Ascending aorta (tissue), 2 donors: ENCODE measurements around the gene MAB21L4. TPM values are rescaled to one million over a fixed set of nuclear protein-coding genes. Genes with fewer than 3 reads are reported as not detected.
A peak's percentile ranks its signal among the peaks of the same experiment; 100 is the strongest.

ENCODE experiments used
- DNase-seq, 2 donors: peaks; one replicate each; pipeline ENCODE4 v3.0.0-alpha.2; 2019; ENCODE audit warnings: low spot score in 2 of 2
- H3K27ac ChIP-seq, 2 donors: fragments of 200-600 bp; sonication (generic); one replicate each; pipeline ENCODE4 v1.5.1; 2016 to 2017; ENCODE audit warnings: mild to moderate bottlenecking in 1 of 2
- H3K27me3 ChIP-seq: fragments of 200-600 bp; sonication (generic); one replicate; pipeline ENCODE4 v1.5.1; 2017
- H3K36me3 ChIP-seq, 2 donors: fragments of 200-600 bp; sonication (generic); one replicate each; pipeline ENCODE4 v1.5.1; 2016
- H3K4me1 ChIP-seq, 2 donors: fragments of 200-600 bp; sonication (generic); one replicate each; pipeline ENCODE4 v1.5.1; 2016 to 2017; ENCODE audit warnings: mild to moderate bottlenecking in 1 of 2
- H3K4me3 ChIP-seq, 2 donors: fragments of 200-600 bp; sonication (generic); one replicate each; pipeline ENCODE4 v1.5.1; 2016 to 2017; ENCODE audit warnings: mild to moderate bottlenecking in 1 of 2
- H3K9me3 ChIP-seq, 2 donors: fragments of 200-600 bp; sonication (generic); one replicate each; pipeline ENCODE4 v1.5.1; 2016
- intact Hi-C: fragments of 100-400 bp; cut with DNase I; formaldehyde crosslinking; loops from one replicate; pipeline ENCODE4 v1.15.1; 2023
- total RNA-seq: library from RNA; depleted of rRNA; stranded (reverse); fragments of >200 nt; gene quantifications from one replicate; pipeline ENCODE4 v1.1.0, GENCODE V29; 2016
- TF ChIP-seq, protein P1 (sequence below), 3 experiments: fragments of 200-600 bp in 2 of 3; fragments of 450-650 bp in 1 of 3; sonication (generic) in 2 of 3; IDR thresholded peaks; one replicate each; pipeline ENCODE4 v1.5.1; 2016 to 2019; ENCODE audit warnings: antibody characterized with exemption in 3 of 3, mild to moderate bottlenecking in 1 of 3, moderate library complexity in 1 of 3

MAB21L4 gene
- total RNA-seq, 1 donor from 2014 or later: not detected

DNA sequence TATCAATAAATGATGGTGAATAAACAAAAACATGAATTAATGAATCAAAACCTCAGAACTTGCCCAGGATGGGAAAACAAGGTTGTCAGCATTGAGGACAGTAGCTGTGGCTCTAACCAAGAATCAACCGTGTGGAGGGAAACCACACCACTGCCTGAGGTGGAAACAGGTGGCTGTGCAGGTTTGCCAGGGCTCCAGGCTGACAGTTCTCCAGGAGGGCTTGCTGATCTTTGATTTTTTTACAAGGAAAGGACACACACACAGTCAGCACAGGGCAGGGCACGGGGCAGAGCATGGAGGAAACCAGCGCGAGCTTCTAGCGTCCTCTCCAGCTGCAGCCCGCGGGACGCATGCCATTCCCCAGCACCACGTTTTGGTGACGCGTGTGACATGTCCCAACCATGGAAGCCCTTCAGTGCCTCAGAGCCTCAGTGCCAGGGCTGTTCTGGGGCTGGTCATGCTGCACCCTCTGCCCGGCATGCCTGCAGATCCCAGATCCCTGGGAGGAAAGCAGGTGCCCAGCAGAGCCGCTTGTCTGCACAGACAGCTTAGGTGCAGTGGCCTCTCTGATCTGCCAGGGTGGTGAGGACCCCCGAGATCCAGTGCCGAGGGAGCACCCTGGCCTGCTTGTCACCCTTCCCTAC lies 43.2 kb downstream of the MAB21L4 start:
- TF ChIP-seq, protein P1, sequence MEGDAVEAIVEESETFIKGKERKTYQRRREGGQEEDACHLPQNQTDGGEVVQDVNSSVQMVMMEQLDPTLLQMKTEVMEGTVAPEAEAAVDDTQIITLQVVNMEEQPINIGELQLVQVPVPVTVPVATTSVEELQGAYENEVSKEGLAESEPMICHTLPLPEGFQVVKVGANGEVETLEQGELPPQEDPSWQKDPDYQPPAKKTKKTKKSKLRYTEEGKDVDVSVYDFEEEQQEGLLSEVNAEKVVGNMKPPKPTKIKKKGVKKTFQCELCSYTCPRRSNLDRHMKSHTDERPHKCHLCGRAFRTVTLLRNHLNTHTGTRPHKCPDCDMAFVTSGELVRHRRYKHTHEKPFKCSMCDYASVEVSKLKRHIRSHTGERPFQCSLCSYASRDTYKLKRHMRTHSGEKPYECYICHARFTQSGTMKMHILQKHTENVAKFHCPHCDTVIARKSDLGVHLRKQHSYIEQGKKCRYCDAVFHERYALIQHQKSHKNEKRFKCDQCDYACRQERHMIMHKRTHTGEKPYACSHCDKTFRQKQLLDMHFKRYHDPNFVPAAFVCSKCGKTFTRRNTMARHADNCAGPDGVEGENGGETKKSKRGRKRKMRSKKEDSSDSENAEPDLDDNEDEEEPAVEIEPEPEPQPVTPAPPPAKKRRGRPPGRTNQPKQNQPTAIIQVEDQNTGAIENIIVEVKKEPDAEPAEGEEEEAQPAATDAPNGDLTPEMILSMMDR (IDR thresholded peaks at IDR 0.05): no peak
- Histone ChIP-seq H3K36me3 (no peaks in the 10 kb centered on the region), H3K9me3 (no peaks in the 10 kb centered on the region), H3K4me1 (no peaks in the 10 kb centered on the region), H3K27ac (no peak overlapping the region), H3K4me3 (no peak overlapping the region), H3K27me3 (no peaks in the 10 kb centered on the region)
- DNase-seq: no peak
- intact Hi-C loops: loop anchor here (5.0 kb wide), 3 partner anchors 225 to 1025 kb away; partner anchors contain the start of gene D2HGDH

DNA sequence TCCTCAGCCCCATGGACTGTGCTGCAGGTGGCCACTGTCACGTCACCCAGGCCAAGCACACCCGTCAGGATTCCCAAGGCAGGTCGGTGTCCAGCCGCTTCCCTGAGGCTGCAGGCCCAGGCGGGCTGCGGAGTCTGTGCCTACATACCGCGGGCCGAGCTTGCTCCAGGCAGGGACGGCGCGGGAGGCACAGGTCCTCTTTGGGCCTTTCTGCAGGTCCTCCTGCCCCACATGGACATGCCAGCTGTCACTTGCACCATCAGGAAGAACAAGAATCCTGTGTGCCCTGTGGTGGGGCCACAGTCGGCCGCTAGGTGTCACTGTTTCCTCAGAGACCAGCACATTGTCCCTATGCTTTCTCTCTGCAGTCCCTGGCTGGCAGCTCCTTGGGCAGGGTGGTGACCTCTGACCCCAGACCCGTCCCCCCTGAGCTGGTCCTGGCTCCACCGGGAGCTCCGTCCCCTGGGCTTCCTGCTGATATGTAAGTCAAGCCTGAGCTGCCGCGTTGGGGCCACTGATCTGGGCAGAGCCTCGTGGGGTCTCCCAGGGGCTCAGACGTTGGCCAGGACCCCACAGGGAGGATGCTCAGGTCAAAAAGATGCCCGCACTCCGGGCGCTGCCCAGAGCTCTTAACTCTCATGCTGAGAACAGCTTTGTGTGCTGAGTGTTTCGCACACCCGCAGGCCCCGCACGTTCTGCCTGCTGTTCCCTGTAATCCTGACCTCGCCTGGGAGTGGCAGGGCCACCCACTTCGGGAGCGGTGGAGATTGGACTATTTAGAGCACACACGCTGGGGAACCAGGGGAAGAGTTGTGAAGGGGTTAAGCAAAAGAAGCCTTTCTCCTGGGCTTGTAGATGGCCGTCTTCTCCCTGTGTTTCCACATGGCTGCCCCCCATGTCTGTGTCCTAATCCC lies 44.6 kb downstream of the MAB21L4 start:
- peak in 1 of 2 donors; percentile 89 for DNase-seq
- H3K9me3 ChIP-seq: no peaks in the 10 kb centered on the region
- intact Hi-C loops: loop anchor here (2.0 to 5.0 kb wide), 4 partner anchors 226 to 1026 kb away; partner anchors contain the start of genes D2HGDH and PPP1R7
- H3K4me1 ChIP-seq: no peaks in the 10 kb centered on the region
- no peak overlapping the region for H3K27ac ChIP-seq
- H3K36me3 ChIP-seq: no peaks in the 10 kb centered on the region
- no peak overlapping the region for H3K4me3 ChIP-seq
- no peaks in the 10 kb centered on the region for H3K27me3 ChIP-seq
- TF ChIP-seq, protein P1 (IDR thresholded peaks at IDR 0.05): peak; percentile 87 to 95 (median 94)

DNA sequence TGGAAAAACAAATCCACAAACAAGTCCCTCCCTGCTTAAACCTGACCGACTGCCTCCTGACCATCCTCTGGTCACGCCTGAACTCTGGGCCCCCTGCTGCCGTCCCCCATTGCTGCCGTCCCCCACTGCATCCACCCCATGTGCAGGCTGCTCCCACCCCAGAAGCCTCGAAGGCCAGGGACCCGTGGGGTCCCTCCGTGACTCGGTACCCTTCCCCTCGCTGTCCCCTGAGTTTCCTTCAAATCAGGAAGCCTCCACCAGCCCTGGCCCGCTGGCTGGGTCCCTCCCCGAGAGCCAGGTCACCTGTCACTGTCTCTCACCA lies 45.2 kb downstream of the MAB21L4 start:
- no peaks in the 10 kb centered on the region for H3K4me1 ChIP-seq
- H3K9me3 ChIP-seq: no peaks in the 10 kb centered on the region
- H3K4me3 ChIP-seq: no peak overlapping the region
- no peak overlapping the region for H3K27ac ChIP-seq
- H3K27me3 ChIP-seq: no peaks in the 10 kb centered on the region
- no peaks in the 10 kb centered on the region for H3K36me3 ChIP-seq
- DNase-seq: no peak
- TF ChIP-seq, protein P1 (IDR thresholded peaks at IDR 0.05): no peak
- intact Hi-C loops: loop anchor here (2.0 to 5.0 kb wide), 4 partner anchors 227 to 1027 kb away; partner anchors contain the start of genes D2HGDH and PPP1R7

DNA sequence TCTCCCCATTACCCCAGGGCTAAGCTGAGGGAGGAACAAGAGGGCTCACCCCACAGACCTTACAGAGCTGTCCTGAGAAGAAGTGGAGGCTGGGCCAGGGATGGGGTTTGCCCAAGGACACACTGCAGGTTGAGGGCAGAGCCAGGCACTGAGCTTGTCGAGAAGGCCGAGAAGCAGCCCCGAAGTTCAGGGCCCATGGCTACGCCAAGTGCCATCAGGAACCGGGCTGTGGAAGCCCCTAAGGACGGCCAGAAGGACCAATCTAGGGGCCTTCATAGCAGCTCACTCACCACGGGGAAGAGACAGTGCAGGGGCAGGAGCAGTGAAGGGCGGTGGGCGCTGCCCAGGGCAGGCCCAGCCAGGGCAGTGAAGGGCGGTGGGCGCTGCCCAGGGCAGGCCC lies 45.9 kb downstream of the MAB21L4 start:
- Histone ChIP-seq H3K9me3 (no peaks in the 10 kb centered on the region), H3K27me3 (no peaks in the 10 kb centered on the region), H3K36me3 (no peaks in the 10 kb centered on the region), H3K4me1 (no peaks in the 10 kb centered on the region), H3K27ac (no peak overlapping the region), H3K4me3 (no peak overlapping the region)
- TF ChIP-seq, protein P1 (IDR thresholded peaks at IDR 0.05): no peak
- no peak for DNase-seq
- intact Hi-C loops: loop anchor here (2.0 to 5.0 kb wide), 4 partner anchors 227 to 1027 kb away; partner anchors contain the start of genes D2HGDH and PPP1R7

DNA sequence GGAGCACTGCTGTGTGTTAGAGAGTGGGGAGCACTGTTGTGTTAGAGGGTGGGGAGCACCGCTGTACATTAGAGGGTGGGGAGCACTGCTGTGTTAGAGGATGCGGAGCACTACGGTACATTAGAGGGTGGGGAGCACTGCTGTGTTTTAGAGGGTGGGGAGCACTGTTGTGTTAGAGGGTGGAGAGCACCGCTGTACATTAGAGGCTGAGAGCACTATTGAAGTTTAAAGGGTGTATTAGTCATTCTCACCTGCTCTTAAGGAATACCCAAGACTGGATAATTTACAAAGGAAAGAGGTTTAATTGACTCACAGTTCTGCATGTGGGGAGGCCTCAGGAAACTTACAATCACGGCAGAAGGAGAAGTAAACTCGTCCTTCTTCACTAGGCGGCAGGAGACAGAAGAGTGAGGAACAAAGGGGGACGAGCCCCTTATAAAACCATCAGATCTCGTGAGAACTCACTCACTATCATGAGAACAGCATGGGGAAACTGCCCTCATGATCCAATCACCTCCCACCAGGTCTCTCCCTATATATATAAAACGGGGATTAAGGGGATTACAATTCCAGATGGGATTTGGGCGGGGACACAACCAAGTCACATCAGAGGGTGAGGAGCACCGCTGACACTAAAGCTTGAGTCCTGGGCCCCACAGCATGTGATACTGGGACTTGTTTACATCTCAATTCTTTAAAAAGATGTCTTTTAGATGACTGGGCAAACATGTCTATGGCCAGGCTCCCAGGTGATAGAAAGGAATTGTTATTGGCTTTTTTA lies 46.9 kb downstream of the MAB21L4 start:
- H3K27ac ChIP-seq: no peak overlapping the region
- no peak for DNase-seq
- TF ChIP-seq, protein P1 (IDR thresholded peaks at IDR 0.05): no peak
- no peaks in the 10 kb centered on the region for H3K36me3 ChIP-seq
- intact Hi-C loops: no loop called here
- H3K4me3 ChIP-seq: no peak overlapping the region
- no peaks in the 10 kb centered on the region for H3K27me3 ChIP-seq
- H3K9me3 ChIP-seq: no peaks in the 10 kb centered on the region
- no peaks in the 10 kb centered on the region for H3K4me1 ChIP-seq
